NCI-H446 treated with DMSO at 0.1 percent for 48 hours (cell line): ENCODE results near the gene C1QTNF12.

Source experiments
- DNase-seq: peaks from one replicate; lab custom pipeline; 2025; lab: John Stamatoyannopoulos, UW

C1QTNF12 gene

DNA sequence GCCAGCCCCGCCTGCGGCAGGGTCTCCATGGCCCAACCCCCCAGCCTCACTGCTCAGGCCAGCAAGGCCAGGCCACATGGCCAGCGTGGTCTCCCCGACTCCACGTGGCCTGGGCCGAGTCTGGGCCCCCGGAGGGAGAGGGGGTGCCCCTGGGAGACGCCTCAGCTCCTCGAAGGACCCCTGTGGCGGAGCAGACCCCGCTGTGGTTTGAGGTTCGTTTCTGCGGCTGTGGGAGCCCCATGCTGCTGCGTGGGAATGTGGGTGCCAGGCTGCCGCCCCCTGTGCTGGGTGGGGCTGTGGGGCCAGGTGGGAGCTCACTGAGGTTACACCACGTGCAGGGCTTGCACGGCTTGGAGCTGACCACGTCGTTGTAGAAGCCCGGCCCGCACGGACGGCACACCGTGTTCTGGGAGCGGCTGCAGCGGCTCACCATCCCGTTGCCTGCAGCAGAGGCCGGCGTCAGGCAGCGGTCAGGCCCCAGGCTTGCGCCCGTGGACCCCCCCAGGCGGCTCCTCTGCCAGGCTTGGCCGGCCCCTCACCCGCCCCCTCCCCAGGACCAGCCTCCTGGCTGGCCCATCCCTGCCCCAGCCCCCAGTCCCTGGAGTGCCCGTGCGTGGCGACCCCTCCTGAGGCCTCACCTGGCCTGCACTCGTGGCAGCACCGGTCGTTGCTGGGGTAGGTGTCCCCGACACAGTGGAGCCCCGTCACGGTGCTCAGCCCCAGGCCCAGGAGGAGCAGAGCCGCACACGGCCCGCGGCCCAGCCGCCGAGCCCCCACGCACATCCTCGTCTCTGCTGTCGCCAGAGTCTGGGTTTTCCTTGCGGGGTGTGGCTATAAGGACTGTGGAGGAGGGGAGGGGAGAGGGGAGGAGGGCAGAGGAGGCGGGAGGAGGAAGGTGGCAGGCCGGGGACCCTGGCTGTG, 32.9 kb downstream of the C1QTNF12 start, which contains the start of gene TNFRSF4:
Gene TNFRSF4 (minus strand): TSS at position 809 of the 921 bp plus-strand sequence. CDS start 26 bp downstream, at position 783.
- no peak for DNase-seq

- DNase-seq, result no peak
Measured at GRCh38 chr1:1212780-1213344, 33.7 kb downstream of the C1QTNF12 start.

- DNase-seq, result no peak
Measured at GRCh38 chr1:1211541-1212441, 34.7 kb downstream of the C1QTNF12 start.

DNA sequence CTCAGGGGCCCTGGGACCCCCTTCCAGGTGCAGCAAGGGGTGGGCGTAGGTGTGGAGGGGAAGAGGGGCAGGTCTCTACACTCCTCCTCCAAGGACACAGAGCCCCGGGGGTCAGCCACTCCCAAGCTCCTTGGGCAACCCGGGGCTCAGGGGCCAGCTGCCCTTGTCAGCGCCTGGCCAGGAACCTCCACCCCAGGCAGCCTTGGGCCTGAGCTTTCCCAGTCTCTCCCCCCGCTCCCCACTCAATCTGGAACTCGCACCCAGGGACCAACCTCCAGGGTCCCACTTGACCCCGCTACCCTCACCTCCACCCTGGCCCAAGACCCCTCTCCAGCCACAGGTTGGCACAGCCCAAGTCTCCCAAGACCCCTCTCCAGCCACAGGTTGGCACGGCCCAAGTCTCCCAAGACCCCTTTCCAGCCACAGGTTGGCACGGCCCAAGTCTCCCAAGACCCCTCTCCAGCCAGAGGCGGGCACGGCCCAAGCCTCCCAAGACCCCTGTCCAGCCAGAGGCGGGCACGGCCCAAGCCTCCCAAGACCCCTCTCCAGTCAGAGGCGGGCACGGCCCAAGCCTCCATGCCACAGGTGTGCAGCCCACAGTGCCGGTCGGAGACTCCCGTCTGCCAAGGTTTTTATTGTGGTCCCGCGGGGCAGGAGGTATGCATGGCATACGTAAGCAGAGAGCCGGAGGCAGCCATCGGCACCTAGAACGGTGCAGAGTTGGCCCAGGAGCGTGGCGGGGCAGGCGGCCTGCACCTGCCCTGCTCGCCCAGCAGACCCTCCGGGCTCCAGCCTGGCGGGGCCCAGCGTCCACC, 35.6 kb downstream of the C1QTNF12 start:
- no peak for DNase-seq

DNA sequence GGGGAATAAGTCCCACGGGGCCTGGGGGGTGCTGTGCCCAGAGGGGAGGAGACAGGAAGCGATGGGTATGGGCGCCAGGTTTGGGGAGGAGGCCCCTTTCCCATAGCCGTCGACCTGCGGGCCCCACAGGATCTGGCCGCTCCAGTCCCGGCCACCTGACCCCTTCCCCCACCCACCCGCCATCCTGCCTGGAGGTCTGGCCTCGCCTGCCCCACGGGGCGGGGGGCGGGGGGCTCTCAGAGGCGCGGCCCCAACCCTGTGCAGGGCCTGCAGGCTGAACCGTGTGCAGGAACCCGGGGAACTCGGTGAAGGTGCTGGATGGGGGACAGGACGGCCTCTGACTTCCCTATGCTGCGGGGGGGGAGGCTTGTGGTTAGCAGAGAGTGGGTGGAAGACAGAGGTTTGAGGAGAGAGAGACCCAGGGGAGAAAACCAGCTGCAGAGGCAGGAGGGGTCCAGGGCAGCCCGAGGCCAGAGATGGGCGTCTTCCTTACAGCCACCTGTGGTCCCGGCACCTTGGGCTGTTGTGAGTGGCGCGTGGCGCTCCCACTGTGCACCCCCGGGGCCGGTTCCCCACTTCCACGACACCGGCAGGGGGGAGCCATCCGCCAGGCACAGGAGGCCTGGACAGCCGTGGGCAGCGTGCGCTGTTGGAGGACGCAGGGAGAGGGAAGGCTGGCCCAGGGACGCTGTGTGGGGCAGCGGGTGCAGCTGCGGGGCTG, 37.6 kb downstream of the C1QTNF12 start:
- no peak for DNase-seq

- DNase-seq, result no peak
Measured at GRCh38 chr1:1207571-1207892, 39.0 kb downstream of the C1QTNF12 start.

DNA sequence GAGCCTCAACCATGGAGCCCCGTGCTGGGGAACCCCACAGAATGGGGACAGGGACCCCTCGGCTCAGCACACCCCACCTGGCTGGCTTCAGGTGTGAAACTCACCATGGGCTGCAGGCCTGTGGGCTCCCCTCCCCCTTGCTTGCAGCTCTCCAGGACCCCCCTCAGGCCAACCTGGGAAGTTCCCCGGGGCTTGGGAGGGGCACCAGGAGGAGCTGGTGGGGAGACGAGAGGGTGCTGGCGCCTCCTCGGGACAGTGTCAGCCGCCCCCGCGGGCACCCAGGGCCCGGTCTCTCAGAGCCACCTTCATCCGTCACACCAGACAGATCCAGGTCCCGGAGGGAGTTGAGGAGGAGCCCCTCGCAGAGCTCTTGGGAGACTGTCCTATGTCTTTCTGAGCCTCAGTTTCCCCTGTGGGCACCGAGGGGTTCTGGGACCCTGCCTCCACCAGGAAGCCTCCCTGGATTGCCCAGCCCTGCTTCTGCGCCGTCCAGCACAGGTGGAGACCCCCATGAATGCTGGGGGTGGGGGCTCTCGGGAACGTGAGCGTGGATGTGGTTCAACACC, 39.5 kb downstream of the C1QTNF12 start:
- DNase-seq, result no peak

DNA sequence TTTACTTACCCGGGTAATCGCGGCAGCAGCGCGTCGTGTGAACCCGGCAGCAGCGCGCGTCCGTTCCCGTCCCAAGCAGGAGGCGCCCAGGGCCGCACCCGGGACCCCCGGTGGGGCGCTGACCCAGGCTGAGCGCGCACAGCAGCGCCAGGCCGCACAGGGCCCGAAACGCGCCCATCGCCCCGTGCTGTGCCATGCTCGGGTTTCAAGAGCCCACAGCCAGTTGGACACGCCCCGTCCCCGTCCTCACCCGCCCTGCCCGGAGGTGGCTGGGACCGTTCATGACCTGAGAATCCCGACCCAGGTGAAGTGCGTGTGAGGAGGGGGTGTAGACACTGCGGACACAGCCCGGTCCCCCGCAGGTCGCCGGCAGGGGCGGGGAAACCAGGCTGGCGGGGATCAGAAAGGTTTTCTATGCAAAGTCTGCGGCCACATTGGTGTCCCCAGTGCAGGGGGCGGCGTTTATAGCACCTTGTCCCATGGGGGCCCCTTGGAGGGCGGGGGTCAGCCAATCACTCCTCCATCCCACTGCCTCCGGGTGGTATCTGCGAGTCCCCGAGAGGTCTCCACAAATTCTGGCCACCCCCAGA, 40.1 kb downstream of the C1QTNF12 start, which contains the start of gene TNFRSF18:
Gene TNFRSF18 (minus strand): TSS at position 217 of the 590 bp plus-strand sequence. CDS start 21 bp downstream, at position 196.
- no peak for DNase-seq

DNA sequence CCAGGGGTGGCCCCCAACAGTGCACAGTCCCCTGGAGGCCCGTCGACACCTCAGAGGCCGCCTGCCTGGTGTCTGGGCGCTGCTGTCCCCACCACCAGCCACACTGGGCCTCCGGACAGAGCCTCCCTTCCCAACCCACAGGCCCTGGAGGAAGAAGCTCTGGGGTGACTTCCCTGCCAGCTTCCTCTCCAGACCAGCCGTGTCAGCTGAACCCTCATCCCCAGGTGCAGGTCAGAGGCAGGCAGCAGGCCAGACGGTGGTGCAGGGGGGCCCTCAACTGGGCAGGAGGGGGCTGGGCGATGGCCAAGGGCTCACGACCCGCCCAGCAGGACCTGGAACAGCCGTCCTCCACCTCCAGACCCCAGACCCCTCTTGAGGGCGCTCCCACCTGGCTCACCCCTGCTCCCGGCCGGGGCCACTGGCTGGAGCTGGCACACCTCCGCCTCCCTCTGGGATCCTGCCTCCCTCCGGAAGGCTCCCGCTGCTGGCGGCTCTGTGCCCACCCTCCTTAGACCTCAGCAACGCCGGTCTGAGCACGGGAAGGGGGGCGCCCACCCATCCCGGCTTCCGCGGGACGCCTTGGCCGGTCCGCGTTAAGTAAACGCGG, 40.6 kb downstream of the C1QTNF12 start:
- no peak for DNase-seq

DNA sequence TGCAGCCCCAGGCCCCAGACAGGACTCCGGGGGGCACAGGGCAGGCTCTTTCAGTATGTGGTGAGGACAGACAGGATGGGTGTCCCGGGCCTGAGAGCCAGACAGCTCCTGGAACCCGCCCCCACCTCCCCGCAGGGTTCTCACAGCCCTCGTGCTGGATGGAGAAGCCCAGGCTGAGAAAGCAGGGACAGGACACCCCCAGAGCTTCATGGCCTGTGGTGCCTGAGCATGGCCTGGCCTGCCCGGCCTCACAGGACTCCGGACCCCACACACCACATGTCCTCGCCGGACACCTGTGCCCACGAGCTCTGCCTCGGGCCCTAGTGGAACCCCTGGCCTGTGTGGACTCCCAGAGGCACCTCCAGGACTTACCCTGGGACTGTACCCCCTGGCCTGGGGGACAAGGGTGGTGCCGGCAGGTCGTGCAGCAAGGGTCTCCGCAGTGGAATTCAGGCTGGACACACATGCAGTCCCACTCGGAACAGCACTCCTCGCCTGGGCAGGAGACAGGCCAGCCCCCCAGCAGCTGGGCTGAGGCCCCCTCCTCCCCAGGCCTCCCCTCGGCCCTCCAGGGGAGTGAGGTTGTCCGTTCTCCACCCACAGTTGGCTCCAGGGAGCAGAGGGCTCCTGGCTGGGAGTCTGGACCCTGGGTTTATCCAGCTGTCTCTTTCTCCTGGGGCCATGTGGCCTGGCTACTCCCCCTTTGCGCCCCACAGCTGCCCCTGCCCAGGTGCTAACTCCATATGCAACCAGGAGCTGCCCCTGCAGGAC, 41.3 kb downstream of the C1QTNF12 start:
- DNase-seq, result no peak

DNA sequence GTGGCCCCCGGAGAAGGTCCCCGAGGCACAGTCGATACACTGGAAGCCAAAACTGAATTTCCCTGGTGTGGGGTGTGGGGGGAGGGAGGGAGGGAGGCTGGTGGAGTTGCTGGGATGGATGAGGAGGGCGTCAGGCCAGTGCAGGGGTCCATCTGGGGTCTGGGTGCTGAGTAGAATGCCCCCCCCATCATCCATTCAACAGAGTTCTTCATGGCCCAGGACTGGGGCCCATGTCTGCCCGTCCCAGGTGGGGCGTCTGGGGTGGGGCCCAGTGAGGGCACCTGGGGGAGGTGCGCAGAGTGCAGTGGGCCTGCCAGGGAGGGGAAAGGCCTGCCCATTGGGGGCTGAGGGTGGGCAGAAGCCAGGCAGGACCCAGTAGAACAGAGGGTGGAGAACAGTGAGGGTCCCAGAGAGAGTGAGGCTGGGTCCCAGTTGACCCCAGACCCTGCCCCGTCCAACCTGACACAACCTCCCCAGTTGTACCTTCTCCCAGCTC, 42.0 kb downstream of the C1QTNF12 start:
- no peak for DNase-seq

DNA sequence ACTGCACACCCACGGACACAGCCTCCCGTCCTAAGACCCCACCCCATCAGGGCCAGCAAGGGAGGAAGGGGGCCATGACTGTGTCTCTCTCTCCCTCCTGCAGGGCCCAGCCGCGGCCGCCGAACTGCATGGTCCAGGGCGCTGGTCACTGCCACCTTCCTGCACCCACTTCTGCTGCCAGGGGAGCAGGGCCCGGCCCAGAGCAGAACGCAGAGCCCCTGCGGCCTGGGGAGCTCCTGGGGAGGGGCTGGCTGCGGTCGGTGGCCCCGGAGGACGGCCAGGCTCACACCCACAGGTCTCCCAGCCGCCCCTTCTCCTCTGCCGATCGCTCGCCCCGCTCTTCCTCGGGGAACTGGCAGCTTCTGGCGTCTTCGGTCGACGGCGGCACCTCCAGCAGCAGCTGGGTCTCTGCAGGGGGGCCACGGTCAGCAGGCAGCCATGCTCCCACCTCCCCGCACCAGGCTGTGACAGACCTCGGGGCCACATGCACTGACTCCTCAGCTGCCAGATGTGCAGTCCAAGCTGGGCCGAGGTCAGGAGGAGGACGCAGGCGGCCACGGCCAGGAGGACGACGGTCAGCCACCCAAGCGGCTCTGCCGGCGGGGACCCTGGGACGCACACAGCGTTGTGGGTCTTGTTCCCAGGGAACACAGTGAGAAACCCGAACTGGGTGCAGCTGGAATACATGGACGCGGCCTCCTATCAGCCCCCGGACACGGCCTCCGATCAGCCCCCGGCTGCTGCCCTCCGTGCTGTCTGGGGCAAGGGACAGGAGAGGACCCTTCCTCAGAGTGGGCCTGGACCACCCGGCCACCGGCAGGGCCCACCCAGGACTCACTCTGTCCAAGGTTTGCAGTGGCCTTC, 42.7 kb downstream of the C1QTNF12 start:
- DNase-seq, result no peak

- DNase-seq, result no peak
Measured at GRCh38 chr1:1202831-1203560, 43.5 kb downstream of the C1QTNF12 start.

GRCh38 chr1:1200876-1201810, 45.4 kb downstream of the C1QTNF12 start:
- DNase-seq, result no peak

- DNase-seq, result no peak
Measured at GRCh38 chr1:1199961-1200875, 46.3 kb downstream of the C1QTNF12 start.
